GM19023 (cell line): ENCODE data around the gene NOXO1.

Experiments
- ATAC-seq: cut with Tn5 transposase; IDR thresholded peaks from one replicate; pipeline ENCODE4 v1.9.1; 2021; ENCODE audit warnings: mild to moderate bottlenecking, moderate library complexity; ENCODE audit not compliant: unreplicated experiment

Gene NOXO1, protein sequence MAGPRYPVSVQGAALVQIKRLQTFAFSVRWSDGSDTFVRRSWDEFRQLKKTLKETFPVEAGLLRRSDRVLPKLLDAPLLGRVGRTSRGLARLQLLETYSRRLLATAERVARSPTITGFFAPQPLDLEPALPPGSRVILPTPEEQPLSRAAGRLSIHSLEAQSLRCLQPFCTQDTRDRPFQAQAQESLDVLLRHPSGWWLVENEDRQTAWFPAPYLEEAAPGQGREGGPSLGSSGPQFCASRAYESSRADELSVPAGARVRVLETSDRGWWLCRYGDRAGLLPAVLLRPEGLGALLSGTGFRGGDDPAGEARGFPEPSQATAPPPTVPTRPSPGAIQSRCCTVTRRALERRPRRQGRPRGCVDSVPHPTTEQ

DNA sequence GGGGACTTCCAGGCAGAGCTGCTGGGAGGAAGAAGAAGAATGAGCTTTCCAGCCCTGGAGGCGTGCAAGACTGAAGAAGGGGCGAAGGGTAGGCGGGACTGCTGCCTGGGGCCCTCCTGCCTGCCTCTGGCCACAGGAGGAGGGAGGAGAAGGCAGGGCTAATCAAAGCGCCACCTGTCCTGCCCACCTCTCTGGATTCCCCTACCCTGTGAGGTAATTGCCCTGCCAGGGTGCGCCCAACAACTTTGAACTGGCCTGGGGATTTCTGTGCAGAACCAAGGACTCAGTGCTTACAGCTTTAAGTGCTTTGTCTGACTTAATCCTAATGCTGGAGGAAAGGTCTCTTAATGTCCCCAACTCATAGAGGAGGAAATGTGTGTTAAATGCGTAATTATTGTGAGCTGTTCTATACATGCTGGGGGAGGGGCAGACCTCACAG is at the start of gene NOXO1:
NOXO1 (minus strand) TSS at position 72 of the 439 bp plus-strand sequence. CDS start 290 bp downstream, outside the sequence.
- ATAC-seq = no peak

- ATAC-seq = no peak
Observed at GRCh38 chr16:2030036-2030435, 48.8 kb upstream of the NOXO1 start.

- no peak for ATAC-seq
Observed at GRCh38 chr16:2029350-2029749, 48.1 kb upstream of the NOXO1 start.

DNA sequence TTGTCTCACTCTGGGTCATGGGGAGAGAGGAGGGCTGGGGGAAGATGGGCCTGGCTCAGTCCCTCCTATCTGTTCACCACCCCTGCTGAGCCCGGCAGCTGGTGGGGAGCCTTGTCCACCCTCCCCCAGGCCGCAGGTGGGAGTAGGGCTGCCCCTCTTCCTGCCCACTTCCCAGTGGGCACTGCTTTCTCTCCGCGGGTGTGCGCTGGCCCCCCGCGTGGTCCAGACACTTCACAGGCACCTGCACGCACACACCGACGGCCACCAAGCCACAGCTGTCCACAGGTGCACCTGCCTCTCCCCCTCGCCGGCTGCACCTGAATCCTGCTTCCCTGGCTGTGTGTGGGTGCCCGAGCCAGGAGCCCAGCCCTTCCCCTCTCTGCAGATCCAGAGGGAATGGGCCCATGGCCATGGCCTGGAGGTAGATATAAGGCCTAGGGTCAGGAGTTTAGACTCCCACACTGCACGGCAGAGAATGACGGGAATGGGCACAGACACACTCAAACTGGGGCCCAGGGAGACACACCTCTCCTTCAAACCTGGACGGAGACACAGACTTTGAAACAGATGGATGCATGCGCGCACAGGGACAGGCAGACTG is 47.5 kb upstream of the NOXO1 start:
- ATAC-seq = no peak

DNA sequence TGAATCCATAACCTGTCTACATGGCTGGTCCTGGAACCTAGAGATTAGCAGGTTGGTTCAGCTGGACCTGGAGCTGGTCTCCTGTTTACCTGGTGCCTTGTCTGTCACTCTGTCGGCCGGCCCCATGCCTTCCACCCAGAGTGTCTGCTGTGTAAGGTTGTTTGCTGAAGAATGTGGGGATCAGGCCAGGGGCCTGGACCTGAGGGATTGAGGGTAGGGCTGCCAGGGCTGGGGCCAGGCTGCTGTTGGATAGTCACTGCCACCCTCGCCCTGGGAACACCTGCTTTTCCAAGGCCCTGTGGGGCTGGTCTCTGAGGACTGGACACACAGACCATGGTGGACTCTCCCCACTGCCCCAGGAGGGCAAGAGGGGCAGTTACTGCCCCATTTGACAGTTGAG is 46.9 kb upstream of the NOXO1 start:
- ATAC-seq = no peak

- no peak for ATAC-seq
Observed at GRCh38 chr16:2027024-2028010, 46.0 kb upstream of the NOXO1 start.

DNA sequence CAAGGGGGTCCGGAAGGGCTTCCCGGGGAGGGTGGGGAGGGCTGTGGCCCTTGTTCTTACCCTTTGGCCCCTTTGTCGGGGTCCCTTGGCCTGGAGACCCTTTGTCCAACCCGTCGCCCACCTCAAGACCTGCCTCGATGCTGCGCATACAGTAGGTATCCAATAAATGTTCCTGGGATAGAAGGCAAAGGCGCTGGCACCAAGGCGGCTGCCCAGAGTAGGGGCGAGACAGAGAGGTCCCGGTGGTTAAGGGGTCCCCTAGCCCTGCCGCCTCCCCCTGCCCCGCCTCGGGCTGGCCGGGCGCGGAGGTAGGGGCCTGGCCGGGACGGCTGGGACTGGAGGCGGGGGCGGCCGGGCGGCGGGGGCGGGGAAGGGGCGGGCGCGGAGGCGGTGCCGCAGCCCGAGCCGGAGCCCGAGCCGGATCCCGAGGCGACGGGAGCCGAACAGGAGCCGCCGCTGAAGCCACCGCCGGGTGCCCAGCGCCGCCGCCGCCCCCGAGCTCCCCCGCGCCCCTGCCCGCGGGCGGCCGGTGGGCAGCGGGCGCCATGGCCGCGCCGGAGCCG is 45.3 kb upstream of the NOXO1 start, which contains the start of gene NHERF2:
NHERF2 (plus strand) TSS at position 442 of the 563 bp plus-strand sequence; CDS start at position 546, 104 bp downstream.
- ATAC-seq = no peak

DNA sequence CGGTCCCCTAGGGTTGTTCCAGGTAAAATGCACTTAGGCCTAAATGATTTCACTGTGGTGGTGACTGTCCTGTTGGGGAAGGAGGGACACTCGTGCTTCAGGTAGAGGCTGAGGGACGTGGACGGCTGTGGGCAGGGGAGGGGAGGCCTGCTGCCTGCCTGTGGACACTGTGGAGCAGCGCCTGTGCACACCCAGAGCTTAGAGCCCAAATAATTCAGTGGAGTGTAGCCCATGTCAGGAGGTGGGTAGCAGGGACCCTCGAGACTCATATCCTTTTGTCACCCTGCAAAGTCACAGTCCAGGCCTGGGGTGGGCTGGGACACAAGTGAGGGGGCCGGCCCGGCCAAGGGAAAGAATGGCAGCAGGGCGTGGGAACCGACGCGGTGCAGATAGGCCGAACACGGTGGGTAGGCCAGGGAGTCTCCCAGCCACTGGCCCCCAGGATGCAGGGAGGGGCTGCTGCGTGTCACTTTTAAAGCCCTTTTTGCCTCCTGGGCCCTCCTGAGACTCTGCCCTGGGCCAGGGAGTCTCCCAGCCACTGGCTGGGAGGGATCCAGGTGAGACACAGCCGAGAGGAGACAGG is 44.7 kb upstream of the NOXO1 start:
- ATAC-seq = no peak

DNA sequence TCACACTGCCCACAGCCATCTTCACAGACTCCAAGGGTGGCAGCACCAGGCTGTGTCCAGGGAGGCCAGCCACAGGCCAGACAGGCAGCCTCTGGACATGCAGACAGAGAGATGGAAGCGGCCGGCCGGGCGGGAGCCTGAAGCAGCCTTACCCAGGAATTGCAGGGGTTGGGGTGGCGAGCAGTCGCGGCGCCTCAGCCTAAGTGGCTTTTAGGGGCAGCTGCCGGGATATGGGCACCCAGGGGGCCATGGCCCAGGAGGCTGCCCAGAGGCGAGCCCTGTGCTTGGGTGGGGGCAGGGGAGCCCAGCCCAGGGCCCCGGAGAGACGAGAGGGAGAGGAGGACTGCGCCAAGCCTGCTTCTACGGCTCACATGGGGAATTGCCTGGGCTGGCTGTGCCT is 44.0 kb upstream of the NOXO1 start:
- no peak for ATAC-seq

GRCh38 chr16:2024032-2024420 is 42.8 kb upstream of the NOXO1 start:
- no peak for ATAC-seq

GRCh38 chr16:2023092-2024031 is 42.1 kb upstream of the NOXO1 start:
- ATAC-seq = peak; percentile 66

GRCh38 chr16:2022723-2023091 is 41.4 kb upstream of the NOXO1 start:
- peak; percentile 7 for ATAC-seq

- no peak for ATAC-seq
Observed at GRCh38 chr16:2019921-2020831, 38.9 kb upstream of the NOXO1 start.

DNA sequence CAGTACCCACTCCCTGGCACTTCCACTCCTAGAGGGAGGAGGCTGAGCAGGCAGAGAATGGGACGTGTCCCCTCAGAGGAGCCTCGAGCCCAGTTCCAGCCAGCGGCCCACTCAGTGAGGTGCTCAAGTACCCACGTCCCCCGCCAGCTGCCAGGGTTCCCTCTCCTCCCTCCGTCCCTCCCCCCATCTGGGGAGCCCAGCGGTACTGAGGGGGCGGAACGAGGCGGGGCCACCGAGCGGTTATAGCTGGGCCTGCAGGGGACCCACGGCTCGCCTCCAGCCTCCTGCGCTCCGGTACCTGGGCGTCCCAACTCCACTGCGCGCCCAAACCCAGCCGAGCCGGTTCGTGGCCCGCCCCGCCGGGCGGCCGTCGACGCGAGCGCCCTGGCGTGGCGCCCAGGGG is 38.2 kb upstream of the NOXO1 start, which contains the start of gene NPW:
NPW (plus strand) TSS at position 268 of the 403 bp plus-strand sequence.
- no peak for ATAC-seq

DNA sequence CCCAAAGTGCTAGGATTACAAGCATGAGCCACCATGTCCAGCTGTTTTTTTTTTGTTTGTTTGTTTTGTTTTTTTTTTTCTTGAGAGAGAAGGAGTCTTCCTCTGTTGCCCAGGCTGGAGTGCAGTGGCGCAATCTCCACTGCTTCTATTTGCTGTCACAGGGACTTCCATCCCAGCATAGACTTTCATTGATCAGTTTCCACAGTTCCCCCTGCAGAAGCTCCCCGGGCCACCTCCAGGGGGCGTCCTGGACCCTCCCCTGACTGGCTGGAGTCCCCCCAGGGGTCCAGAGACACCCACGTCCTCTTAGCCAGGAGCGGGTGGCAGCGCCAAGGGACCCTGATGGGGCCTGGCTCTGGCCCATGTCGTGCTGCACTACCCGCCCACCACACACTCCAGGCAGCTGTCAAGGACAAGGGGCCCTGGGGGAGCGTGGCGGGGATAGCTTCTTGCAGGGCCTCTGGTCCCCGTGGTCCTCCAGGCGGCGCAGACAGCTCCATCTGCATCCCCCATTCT is 35.2 kb upstream of the NOXO1 start:
- no peak for ATAC-seq

DNA sequence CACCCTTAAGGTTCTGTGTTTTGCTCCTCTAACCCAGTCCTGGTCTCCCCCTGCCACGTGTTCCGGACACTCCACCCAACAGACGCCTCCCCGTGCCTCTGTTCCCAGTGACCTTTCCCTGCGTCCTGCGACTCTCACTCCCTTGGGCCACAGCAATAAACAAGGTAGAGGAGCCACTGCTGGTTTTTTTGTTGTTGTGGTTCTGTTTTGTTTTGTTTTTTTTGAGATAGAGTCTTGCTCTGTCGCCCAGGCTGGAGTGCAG is 34.6 kb upstream of the NOXO1 start:
- ATAC-seq = no peak

- ATAC-seq = no peak
Observed at GRCh38 chr16:2015117-2015946, 34.1 kb upstream of the NOXO1 start.
